GM12878 (cell line): ENCODE results near the gene EPHA2. TPM values are rescaled to one million over a fixed set of nuclear protein-coding genes. Genes with fewer than 3 reads are reported as not detected.
A peak's percentile ranks its signal among the peaks of the same experiment; 100 is the strongest.

Source experiments
- ATAC-seq: fragments of 200-7000 bp; cut with Tn5 transposase; 3 replicates; pipeline ENCODE4 v1.9.1; 2020; ENCODE audit warnings: mild to moderate bottlenecking, moderate library complexity
- BruUV-seq: library from RNA; stranded (reverse); fragments of 400-500 nt; replicated peaks from 2 replicates; lab custom pipeline; 2021; lab: Mats Ljungman, UMichigan
- CTCF ChIA-PET: fragments of 300-600 bp; sonication (Branson Sonifier 250); formaldehyde crosslinking; extraction: SDS; loops from one replicate; lab custom pipeline; 2021; ENCODE audit warnings: inconsistent platforms; lab: Yijun Ruan, JAX
- POLR2A ChIA-PET: fragments of 350-600 bp; formaldehyde crosslinking; extraction: SDS; loops from one replicate; lab custom pipeline; 2021; ENCODE audit warnings: inconsistent platforms; lab: Charles Lee
- RAD21 ChIA-PET: fragments of 300-600 bp; sonication (Branson Sonifier 250); formaldehyde crosslinking; loops from one replicate; lab custom pipeline; 2023; ENCODE audit warnings: antibody characterized with exemption; ENCODE audit not compliant: unreplicated experiment; lab: Charles Lee
- SMC1A ChIA-PET: fragments of 300-600 bp; sonication (Branson Sonifier 250); formaldehyde crosslinking; loops from one replicate; lab custom pipeline; 2023; ENCODE audit not compliant: unreplicated experiment, uncharacterized antibody; lab: Charles Lee
- DNase-seq: peaks from one replicate; pipeline ENCODE4 v3.0.0-alpha.2; 2011; ENCODE audit warnings: low read depth, low spot score
- FAIRE-seq: peaks from 3 replicates; lab custom pipeline; 2011; peaks lifted over from hg19 to GRCh38; lab: Jason Lieb, UNC
- H2AFZ ChIP-seq: 2 replicates; pipeline ENCODE4 v1.6.0; 2011; ENCODE audit warnings: low read depth, low read length, control low read depth; ENCODE audit not compliant: control insufficient read depth
- H3K27ac ChIP-seq: 2 replicates; pipeline ENCODE4 v1.5.1; 2011; ENCODE audit warnings: control low read depth; ENCODE audit not compliant: control insufficient read depth, insufficient read depth
- H3K27me3 ChIP-seq, 2 experiments: replicated peaks in 1 of 2; 2 replicates each; pipeline versions ENCODE4 v1.6.0 to v1.6.1; 2011; ENCODE audit warnings: low read length in 1 of 2; ENCODE audit not compliant: control insufficient read depth in 2 of 2, insufficient read depth in 2 of 2
- H3K36me3 ChIP-seq, 2 experiments: 2 replicates each; pipeline ENCODE4 v1.5.1; 2011; ENCODE audit warnings: low read length in 1 of 2; ENCODE audit not compliant: control insufficient read depth in 2 of 2, insufficient read depth in 2 of 2
- H3K4me1 ChIP-seq: 2 replicates; pipeline ENCODE4 v1.6.1; 2011; ENCODE audit warnings: mild to moderate bottlenecking, low read length, moderate library complexity, mixed read lengths; ENCODE audit not compliant: control insufficient read depth, insufficient read depth
- H3K4me2 ChIP-seq: 2 replicates; pipeline ENCODE4 v1.6.0; 2011; ENCODE audit warnings: control low read depth; ENCODE audit not compliant: control insufficient read depth, insufficient read depth
- H3K4me3 ChIP-seq: fragments of 200-600 bp; sonication (generic); 2 replicates; pipeline ENCODE4 v1.5.1; 2016
- H3K79me2 ChIP-seq: 2 replicates; pipeline ENCODE4 v1.6.0; 2011; ENCODE audit warnings: low read length; ENCODE audit not compliant: control insufficient read depth, insufficient read depth
- H3K9ac ChIP-seq: 2 replicates; pipeline ENCODE4 v1.8.0; 2011; ENCODE audit warnings: low read length, control low read depth, mixed read lengths; ENCODE audit not compliant: control insufficient read depth, insufficient read depth
- H3K9me3 ChIP-seq: replicated peaks from 3 replicates; pipeline ENCODE4 v1.5.1; 2011; ENCODE audit warnings: mild to moderate bottlenecking, low read length; ENCODE audit not compliant: control insufficient read depth, insufficient read depth
- H4K20me1 ChIP-seq: 2 replicates; pipeline ENCODE4 v1.6.0; 2011; ENCODE audit not compliant: control insufficient read depth, insufficient read depth
- IRF4 ChIP-seq: IDR thresholded peaks from 2 replicates; pipeline ENCODE4 v1.6.1; 2011; ENCODE audit warnings: low read depth, low read length
- PAX5 ChIP-seq: IDR thresholded peaks from 2 replicates; pipeline ENCODE4 v1.6.1; 2011; ENCODE audit warnings: low read depth, low read length, borderline replicate concordance
- WGBS: methylation state at CpG from one replicate; pipeline ENCODE4 v1.1.6; 2016; ENCODE audit warnings: low lambda C conversion rate; ENCODE audit not compliant: insufficient replicate concordance, insufficient coverage; ENCODE audit errors: missing lambda C conversion rate; 5-methylcytosine and 5-hydroxymethylcytosine counted together
- in situ Hi-C: fragments of 300-500 bp; cut with MboI; formaldehyde crosslinking; loops from 9 replicates; pipeline ENCODE4 v1.14.3; 2018; ENCODE audit warnings: mixed read lengths
- intact Hi-C: fragments of 100-400 bp; cut with micrococcal nuclease; formaldehyde crosslinking; loops from one replicate; pipeline ENCODE4 v1.14.2; 2022; ENCODE audit not compliant: unreplicated experiment
- polyA plus RNA-seq, 11 experiments: library from polyadenylated mRNA; depleted of rRNA in 4 of 11; unstranded in 6 of 11; stranded (reverse) in 5 of 11; fragments of >200 nt; fragmentation: Nextera tagmentation in 4 of 11; fragmentation: Illumina TruSeq in 1 of 11; extraction: Ambion mirVana in 4 of 11; extraction: Trizol in 1 of 11; gene quantifications; 1 replicate in 1 of 11; 2 replicates in 10 of 11; pipeline versions ENCODE4 v1.2.1 to v1.2.3, GENCODE V29; 2011 to 2016; ENCODE audit warnings: inconsistent platforms in 2 of 11, missing spikeins in 2 of 11, low read depth in 1 of 11
- total RNA-seq, 4 experiments: library from RNA; depleted of rRNA in 3 of 4; stranded (reverse); fragments of >200 nt in 3 of 4; fragmentation: Illumina TruSeq in 1 of 4; extraction: Trizol in 1 of 4; gene quantifications; 2 replicates each; pipeline versions ENCODE4 v1.2.1 to v1.2.3, GENCODE V29; 2013 to 2021
- TF ChIP-seq, protein P1 (sequence below): fragments of 450-650 bp; IDR thresholded peaks from 2 replicates; pipeline ENCODE4 v1.6.1; 2016; ENCODE audit warnings: mild to moderate bottlenecking
- TF ChIP-seq, protein P2 (sequence below): fragments of 150-350 bp; IDR thresholded peaks from 2 replicates; pipeline ENCODE4 v1.6.1; 2014; ENCODE audit warnings: mild to moderate bottlenecking, low read depth, low read length
- TF ChIP-seq, protein P3 (sequence below): IDR thresholded peaks from 2 replicates; pipeline ENCODE4 v1.6.1; 2012; ENCODE audit warnings: low read depth, low read length, improper control_type of control experiment
- TF ChIP-seq, protein P4 (sequence below): fragments of 450-650 bp; formaldehyde crosslinking; IDR thresholded peaks from 2 replicates; pipeline ENCODE4 v1.4.0; 2022; ENCODE audit warnings: mild to moderate bottlenecking, moderate library complexity
- TF ChIP-seq, protein P5 (sequence below): IDR thresholded peaks from 2 replicates; pipeline ENCODE4 v1.6.1; 2011; ENCODE audit warnings: low read depth, mild to moderate bottlenecking, low read length, moderate library complexity, borderline replicate concordance; ENCODE audit errors: extremely low read depth

EPHA2 gene
- total and polyA plus RNA-seq, 10 of the 15 experiments (the other 5 are each of a cell fraction or from before 2014, with no cell fraction given) = 0.04 to 0.51 (median 0.23) TPM; not detected in 2

DNA sequence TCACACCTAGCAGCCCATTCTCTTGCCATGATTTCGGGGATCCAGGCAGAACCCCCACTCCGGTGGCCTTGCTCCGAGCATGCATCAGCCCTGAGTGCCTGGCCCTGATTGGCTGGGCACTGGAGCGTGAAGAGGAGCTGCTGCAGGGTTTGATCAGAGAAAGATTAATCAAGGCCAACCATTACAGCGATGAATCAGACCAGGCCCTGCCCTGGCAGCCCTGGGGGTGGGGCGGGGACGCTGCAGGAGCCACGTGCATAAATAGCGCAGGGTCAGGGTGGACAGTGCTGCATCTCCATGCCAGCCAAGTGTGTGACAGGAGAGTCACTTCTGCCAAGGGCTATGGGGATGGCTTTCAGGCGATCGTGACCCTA lies 79.0 kb downstream of the EPHA2 start:
- intact Hi-C loops (no loop called here), in situ Hi-C loops (loop anchor here (5.0 kb wide), 2 partner anchors 165 to 285 kb away; no protein-coding TSS in a partner anchor)
- Histone ChIP-seq H3K4me1 (peaks cover 8% of the 10 kb centered on the region), H3K4me3 (no peak overlapping the region), H3K4me2 (no peak overlapping the region), H2AFZ (no peak overlapping the region), H3K79me2 (no peaks in the 10 kb centered on the region), H3K9ac (no peak overlapping the region), H3K27ac (no peak overlapping the region), H3K9me3 (no peaks in the 10 kb centered on the region), H3K27me3 (peaks cover 1 to 3% of the 10 kb centered on the region in 2 experiments; a peak in 2 of 4 replicates), H4K20me1 (no peaks in the 10 kb centered on the region), H3K36me3 (no peaks in the 10 kb centered on the region)
- ATAC-seq (no peak), DNase-seq (no peak), FAIRE-seq (no peak)
- CTCF ChIA-PET = interaction anchor here (1.2 to 10.0 kb wide), 6 partner anchors 68 to 287 kb away, joined by 3 to 375 read pairs (median 28); no protein-coding TSS in a partner anchor
- 31% methylated on average over 9 of the region's 11 CpGs for WGBS
- POLR2A ChIA-PET = no interaction called here
- BruUV-seq = no TSS peak
- RAD21 ChIA-PET = interaction anchor here (0.6 to 9.7 kb wide), 2 partner anchors 112 to 172 kb away, joined by 3 to 223 read pairs; no protein-coding TSS in a partner anchor
- SMC1A ChIA-PET = interaction anchor here (0.9 to 4.9 kb wide), 2 partner anchors 109 to 399 kb away, joined by 3 to 35 read pairs; no protein-coding TSS in a partner anchor
- TF ChIP-seq, protein P1, sequence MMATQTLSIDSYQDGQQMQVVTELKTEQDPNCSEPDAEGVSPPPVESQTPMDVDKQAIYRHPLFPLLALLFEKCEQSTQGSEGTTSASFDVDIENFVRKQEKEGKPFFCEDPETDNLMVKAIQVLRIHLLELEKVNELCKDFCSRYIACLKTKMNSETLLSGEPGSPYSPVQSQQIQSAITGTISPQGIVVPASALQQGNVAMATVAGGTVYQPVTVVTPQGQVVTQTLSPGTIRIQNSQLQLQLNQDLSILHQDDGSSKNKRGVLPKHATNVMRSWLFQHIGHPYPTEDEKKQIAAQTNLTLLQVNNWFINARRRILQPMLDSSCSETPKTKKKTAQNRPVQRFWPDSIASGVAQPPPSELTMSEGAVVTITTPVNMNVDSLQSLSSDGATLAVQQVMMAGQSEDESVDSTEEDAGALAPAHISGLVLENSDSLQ = no peak
- TF ChIP-seq PAX5 (peak; percentile 18; the same call in 1 of the 2 replicates), IRF4 (no peak)

DNA sequence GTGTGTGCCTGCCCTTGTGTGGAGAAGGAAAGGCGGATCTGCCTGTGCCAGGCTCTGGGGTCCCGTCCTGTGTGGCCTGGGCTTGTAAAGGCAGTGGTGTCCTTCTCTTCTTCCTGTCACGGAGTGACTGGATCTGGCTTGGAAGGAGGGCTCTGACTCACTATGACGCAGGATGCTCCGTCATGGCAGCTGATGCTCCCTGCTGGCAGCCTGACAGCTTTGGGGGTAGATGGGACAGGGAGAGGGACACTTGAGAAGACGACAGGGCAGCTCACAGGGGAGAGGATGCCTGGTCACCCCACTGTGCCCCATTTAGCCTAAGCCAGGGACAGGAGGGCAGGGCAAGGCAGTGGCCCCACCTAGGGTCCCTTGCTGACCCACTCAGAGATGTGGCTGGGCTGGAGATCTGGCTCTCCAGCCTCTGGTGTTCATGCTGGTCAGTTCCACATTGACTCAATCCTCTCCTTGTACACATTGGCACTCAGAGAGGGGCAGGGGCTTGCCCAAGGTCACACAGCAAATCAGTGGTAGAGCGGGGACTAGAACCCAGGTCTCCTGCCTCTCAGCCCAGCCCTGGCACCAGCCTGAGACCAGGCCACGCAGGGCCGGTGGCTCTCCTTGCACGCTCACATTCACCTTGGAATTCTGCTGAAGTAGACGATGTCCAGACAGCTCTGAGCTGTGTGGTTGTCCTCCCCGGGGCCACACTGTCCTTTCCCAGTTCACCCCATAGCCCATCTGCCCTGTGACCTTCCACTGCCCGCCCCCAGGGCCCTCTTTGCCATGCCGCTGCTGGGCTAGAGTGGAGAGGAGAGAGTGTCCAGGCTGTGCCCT lies 79.6 kb downstream of the EPHA2 start:
- in situ Hi-C loops (loop anchor here (5.0 kb wide), 2 partner anchors 166 to 286 kb away; no protein-coding TSS in a partner anchor), intact Hi-C loops (no loop called here)
- no peak overlapping the region for H3K27ac ChIP-seq
- SMC1A ChIA-PET = interaction anchor here (0.9 kb wide), 1 partner anchor 261 kb away, joined by 3 read pairs; no protein-coding TSS in a partner anchor
- peaks cover 1 to 3% of the 10 kb centered on the region in 2 experiments; a peak in 2 of 4 replicates for H3K27me3 ChIP-seq
- no peaks in the 10 kb centered on the region for H3K79me2 ChIP-seq
- no peak overlapping the region for H3K4me3 ChIP-seq
- ATAC-seq (no peak), DNase-seq (no peak), FAIRE-seq (no peak)
- no peak overlapping the region for H3K9ac ChIP-seq
- CTCF ChIA-PET = interaction anchor here (0.7 to 2.1 kb wide), 4 partner anchors 107 to 511 kb away, joined by 3 to 5 read pairs (median 4); no protein-coding TSS in a partner anchor
- WGBS = 39% methylated on average over 14 of the region's 14 CpGs
- no peaks in the 10 kb centered on the region for H4K20me1 ChIP-seq
- no peaks in the 10 kb centered on the region for H3K36me3 ChIP-seq
- no peak overlapping the region for H3K4me2 ChIP-seq
- no TSS peak for BruUV-seq
- no peak overlapping the region for H2AFZ ChIP-seq
- no peaks in the 10 kb centered on the region for H3K9me3 ChIP-seq
- RAD21 ChIA-PET = no interaction called here
- POLR2A ChIA-PET = no interaction called here
- peaks cover 8% of the 10 kb centered on the region for H3K4me1 ChIP-seq
- TF ChIP-seq, protein P2, sequence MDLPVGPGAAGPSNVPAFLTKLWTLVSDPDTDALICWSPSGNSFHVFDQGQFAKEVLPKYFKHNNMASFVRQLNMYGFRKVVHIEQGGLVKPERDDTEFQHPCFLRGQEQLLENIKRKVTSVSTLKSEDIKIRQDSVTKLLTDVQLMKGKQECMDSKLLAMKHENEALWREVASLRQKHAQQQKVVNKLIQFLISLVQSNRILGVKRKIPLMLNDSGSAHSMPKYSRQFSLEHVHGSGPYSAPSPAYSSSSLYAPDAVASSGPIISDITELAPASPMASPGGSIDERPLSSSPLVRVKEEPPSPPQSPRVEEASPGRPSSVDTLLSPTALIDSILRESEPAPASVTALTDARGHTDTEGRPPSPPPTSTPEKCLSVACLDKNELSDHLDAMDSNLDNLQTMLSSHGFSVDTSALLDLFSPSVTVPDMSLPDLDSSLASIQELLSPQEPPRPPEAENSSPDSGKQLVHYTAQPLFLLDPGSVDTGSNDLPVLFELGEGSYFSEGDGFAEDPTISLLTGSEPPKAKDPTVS = no peak
- TF ChIP-seq, protein P3, sequence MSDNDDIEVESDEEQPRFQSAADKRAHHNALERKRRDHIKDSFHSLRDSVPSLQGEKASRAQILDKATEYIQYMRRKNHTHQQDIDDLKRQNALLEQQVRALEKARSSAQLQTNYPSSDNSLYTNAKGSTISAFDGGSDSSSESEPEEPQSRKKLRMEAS = no peak
- TF ChIP-seq, protein P4, sequence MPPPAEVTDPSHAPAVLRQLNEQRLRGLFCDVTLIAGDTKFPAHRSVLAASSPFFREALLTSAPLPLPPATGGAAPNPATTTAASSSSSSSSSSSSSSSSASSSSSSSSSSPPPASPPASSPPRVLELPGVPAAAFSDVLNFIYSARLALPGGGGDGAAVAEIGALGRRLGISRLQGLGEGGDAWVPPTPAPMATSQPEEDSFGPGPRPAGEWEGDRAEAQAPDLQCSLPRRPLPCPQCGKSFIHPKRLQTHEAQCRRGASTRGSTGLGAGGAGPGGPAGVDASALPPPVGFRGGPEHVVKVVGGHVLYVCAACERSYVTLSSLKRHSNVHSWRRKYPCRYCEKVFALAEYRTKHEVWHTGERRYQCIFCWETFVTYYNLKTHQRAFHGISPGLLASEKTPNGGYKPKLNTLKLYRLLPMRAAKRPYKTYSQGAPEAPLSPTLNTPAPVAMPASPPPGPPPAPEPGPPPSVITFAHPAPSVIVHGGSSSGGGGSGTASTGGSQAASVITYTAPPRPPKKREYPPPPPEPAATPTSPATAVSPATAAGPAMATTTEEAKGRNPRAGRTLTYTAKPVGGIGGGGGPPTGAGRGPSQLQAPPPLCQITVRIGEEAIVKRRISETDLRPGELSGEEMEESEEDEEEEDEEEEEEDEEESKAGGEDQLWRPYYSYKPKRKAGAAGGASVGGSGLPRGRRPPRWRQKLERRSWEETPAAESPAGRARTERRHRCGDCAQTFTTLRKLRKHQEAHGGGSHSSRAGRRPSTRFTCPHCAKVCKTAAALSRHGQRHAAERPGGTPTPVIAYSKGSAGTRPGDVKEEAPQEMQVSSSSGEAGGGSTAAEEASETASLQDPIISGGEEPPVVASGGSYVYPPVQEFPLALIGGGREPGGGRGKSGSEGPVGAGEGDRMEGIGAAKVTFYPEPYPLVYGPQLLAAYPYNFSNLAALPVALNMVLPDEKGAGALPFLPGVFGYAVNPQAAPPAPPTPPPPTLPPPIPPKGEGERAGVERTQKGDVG (CRISPR knock-in tag) = no peak
- TF ChIP-seq, protein P5, sequence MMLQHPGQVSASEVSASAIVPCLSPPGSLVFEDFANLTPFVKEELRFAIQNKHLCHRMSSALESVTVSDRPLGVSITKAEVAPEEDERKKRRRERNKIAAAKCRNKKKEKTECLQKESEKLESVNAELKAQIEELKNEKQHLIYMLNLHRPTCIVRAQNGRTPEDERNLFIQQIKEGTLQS = no peak
